GM18861 (cell line): ENCODE data around the gene GOLGB1.
"Not testable (repeated sequence)": the region's sequence is repeated elsewhere in the genome, so short reads cannot be mapped to it uniquely, and the experiment has no call there.

Experiments
- ATAC-seq: cut with Tn5 transposase; IDR thresholded peaks from one replicate; pipeline ENCODE4 v1.9.1; 2021; ENCODE audit not compliant: unreplicated experiment

The GOLGB1 gene

GRCh38 chr3:121748680-121749275 is 763 bp downstream of the GOLGB1 start:
- no peak for ATAC-seq

DNA sequence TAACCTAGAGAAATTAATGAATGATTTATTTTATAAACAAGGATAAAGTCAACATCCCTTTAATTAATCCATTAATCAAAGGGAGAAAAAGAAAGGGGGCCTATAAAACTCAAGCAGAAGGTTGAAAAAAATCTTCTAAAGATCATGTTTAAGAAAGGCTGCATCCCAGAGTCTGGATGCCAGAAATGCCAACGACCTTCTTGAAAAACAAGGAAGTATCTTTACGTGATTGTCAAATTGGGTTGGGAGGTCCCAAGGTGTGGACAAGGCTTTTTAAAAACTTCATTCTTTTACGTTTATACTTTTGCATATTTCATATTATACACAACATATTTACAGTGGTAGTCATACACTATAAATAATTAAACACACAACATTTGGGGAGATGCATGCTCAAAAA is 1.6 kb downstream of the GOLGB1 start:
- no peak for ATAC-seq

- ATAC-seq: not testable (repeated sequence)
These were observed 6.4 kb downstream of the GOLGB1 start for GRCh38 chr3:121743106-121743505.

DNA sequence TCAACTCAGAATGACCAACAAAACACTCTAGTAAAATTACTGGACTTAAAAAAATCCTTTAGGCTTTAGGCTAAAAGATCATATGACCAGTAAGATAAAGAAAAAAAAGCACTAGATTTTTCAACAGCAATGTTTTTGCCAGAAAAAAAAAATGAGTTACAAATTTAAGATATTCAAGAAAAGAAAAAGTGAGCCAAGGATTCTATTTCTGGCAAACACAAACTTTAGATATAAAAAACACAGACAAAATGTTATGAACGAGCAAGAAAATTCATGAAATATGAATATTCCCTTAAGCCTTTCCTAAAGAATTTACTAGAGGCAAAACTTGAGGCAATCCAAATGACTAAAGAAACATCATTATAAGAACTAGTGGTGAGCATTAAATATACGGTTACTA is 8.6 kb downstream of the GOLGB1 start:
- no peak for ATAC-seq

GRCh38 chr3:121739902-121740301 is 9.6 kb downstream of the GOLGB1 start:
- ATAC-seq: no peak

GRCh38 chr3:121737644-121738043 is 11.9 kb downstream of the GOLGB1 start:
- ATAC-seq: no peak

DNA sequence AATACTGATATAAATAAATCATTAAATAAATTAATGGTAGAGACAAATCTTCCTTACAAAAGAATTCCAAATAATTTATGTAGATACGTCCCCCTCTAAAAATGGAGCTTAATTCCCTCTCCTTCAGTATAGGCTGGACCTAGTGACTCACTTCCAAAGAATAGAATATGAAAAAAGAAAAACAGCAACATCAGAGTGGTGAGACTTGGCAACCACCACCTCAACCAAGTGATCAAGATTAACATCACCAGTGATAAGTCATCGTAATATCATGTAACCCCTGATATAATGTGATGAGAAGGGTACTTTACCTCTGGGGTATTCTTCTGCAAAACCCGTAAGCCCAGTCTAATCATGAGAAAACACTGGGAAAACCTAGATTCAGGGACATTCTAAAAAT is 13.4 kb downstream of the GOLGB1 start:
- ATAC-seq: no peak

GRCh38 chr3:121735047-121735696 is 14.4 kb downstream of the GOLGB1 start:
- peak; percentile 98 for ATAC-seq

GRCh38 chr3:121730940-121731687 is 18.4 kb downstream of the GOLGB1 start:
- no peak for ATAC-seq

- peak; percentile 82 for ATAC-seq
These were observed 25.4 kb downstream of the GOLGB1 start for GRCh38 chr3:121724130-121724529.

- ATAC-seq: no peak
These were observed 26.1 kb downstream of the GOLGB1 start for GRCh38 chr3:121723485-121723884.

GRCh38 chr3:121722411-121722810 is 27.1 kb downstream of the GOLGB1 start:
- ATAC-seq: no peak

GRCh38 chr3:121720163-121720562 is 29.4 kb downstream of the GOLGB1 start:
- no peak for ATAC-seq

GRCh38 chr3:121719423-121719822 is 30.1 kb downstream of the GOLGB1 start:
- ATAC-seq: no peak

GRCh38 chr3:121718205-121718846 is 31.2 kb downstream of the GOLGB1 start:
- no peak for ATAC-seq

DNA sequence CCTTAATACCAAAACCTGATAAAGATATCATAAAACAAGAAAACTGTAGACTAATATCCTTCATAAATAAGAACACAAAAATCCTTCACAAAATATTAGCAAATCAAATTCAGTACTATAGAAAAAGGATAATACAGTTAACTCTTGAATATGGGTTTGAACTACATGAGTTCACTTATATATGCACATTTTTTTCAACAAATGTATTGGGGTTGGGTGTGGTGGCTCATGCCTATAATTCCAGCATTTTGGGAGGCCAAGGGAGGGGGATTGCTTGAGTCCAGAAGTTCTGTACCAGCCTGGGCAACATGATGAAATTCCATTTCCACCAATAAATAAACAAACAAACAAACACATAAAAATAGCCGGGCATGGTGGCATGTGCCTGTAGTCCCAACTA is 39.2 kb downstream of the GOLGB1 start:
- no peak for ATAC-seq

DNA sequence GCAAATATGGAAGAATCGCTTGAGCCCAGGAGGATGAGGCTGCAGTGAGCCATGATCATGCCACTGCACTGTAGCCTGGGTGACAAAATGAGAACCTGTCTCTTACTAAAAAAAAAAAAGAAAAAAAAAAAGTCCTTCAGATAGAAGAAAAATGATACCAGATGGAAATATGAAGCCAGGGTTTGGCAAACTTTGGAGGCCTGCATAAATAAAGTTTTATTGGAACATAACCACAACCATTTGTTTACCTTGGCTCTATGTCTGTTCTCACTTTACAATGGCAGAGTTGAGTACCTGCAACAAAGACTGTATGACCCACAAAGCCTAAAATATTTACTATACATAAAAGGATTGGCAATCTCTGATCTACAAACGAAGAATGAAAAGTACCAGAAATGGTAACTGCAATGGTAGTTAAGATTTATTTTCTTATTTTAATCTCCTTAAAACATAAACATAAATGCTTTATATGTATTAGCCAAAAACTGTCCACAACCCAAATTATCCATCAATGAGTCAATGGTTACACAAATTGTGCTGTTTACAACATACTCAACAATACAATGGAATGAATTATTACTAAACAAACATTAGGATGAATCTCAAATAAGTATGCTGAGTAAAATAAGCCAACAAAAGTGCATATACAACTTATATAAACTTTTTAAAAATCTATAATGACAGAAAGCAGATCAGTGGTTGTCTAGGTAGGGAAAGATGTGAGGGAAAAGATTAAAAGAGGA is 41.8 kb downstream of the GOLGB1 start:
- ATAC-seq: no peak

GRCh38 chr3:121705541-121705940 is 44.0 kb downstream of the GOLGB1 start:
- no peak for ATAC-seq

DNA sequence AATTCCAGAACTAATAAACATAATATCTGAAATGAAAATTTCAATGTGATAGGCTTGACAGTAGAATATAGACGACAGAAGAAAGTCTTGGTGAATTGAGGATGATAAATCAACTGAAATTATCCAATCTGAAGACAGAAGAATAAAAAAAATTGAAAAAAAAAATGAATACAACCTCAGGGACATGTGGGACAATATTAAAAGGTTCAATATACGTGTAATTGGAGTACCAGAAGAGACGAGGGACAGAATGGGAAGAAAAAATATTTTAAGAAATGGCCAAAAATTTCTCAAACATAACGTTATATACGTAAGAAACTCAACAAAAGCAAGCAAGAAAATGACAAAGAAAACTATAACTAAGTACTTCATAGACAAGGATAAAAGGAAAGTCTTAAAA is 45.6 kb downstream of the GOLGB1 start:
- ATAC-seq: no peak

DNA sequence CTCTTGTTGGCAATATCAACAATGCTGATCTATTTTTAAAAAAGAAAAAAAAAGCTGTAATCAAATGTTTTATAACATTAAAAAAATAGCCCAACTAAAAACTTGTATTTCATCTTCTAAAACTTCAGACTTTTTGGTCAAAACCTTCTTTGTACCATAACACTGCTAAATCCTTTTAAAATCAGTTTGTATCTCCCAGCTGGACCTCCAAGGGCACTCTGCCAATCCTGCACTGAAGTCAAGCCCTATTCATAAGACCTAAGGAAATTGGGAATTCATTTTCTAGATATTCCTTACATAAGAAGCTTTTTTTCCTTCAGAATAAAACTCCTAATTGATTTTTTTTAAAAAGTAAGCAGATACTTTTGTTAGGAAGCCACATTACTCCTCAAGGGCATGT is 50.6 kb downstream of the GOLGB1 start:
- ATAC-seq: no peak

GRCh38 chr3:121698476-121698875 is 51.1 kb downstream of the GOLGB1 start:
- no peak for ATAC-seq
